Stimulated activated CD8-positive, alpha-beta memory T cell treated with anti-CD3 and anti-CD28 coated beads, Interleukin-4, amount 100 ng/mL, for 48 hours (primary cell): ENCODE results near the gene EPB41L4A.
"Not testable (repeated sequence)": the region's sequence is repeated elsewhere in the genome, so short reads cannot be mapped to it uniquely, and the experiment has no call there.

ENCODE experiments used
- DNase-seq: peaks from one replicate; pipeline ENCODE4 v3.0.0-alpha.2; 2020

Gene EPB41L4A

GRCh38 chr5:112419164-112419985 is at the start of gene EPB41L4A:
Gene EPB41L4A (minus strand): TSS chr5:112419277. CDS start chr5:112419039, 238 bp downstream.
- DNase-seq: peak; percentile 25

- no peak for DNase-seq
Measured at GRCh38 chr5:112467485-112467884, 48.4 kb upstream of the EPB41L4A start.

- DNase-seq: not testable (repeated sequence)
Measured at GRCh38 chr5:112466261-112466660, 47.2 kb upstream of the EPB41L4A start.

- not testable (repeated sequence) for DNase-seq
Measured at GRCh38 chr5:112447187-112447760, 28.2 kb upstream of the EPB41L4A start.

- no peak for DNase-seq
Measured at GRCh38 chr5:112445626-112446350, 26.7 kb upstream of the EPB41L4A start.

GRCh38 chr5:112443932-112444331 is 24.9 kb upstream of the EPB41L4A start:
- not testable (repeated sequence) for DNase-seq

GRCh38 chr5:112440031-112440430 is 21.0 kb upstream of the EPB41L4A start:
- DNase-seq: no peak

- DNase-seq: no peak
Measured at GRCh38 chr5:112436144-112436543, 17.1 kb upstream of the EPB41L4A start.

GRCh38 chr5:112434641-112435040 is 15.6 kb upstream of the EPB41L4A start:
- no peak for DNase-seq

- not testable (repeated sequence) for DNase-seq
Measured at GRCh38 chr5:112426202-112426601, 7.1 kb upstream of the EPB41L4A start.

- DNase-seq: peak; percentile 70
Measured at GRCh38 chr5:112419986-112420864, 1.1 kb upstream of the EPB41L4A start.

GRCh38 chr5:112418659-112419163 is 366 bp downstream of the EPB41L4A start:
- DNase-seq: peak; percentile 25

- peak; percentile 63 for DNase-seq
Measured at GRCh38 chr5:112417931-112418658, 982 bp downstream of the EPB41L4A start.

- DNase-seq: no peak
Measured at GRCh38 chr5:112415552-112415951, 3.5 kb downstream of the EPB41L4A start.

GRCh38 chr5:112413611-112414010 is 5.5 kb downstream of the EPB41L4A start:
- no peak for DNase-seq

GRCh38 chr5:112412346-112412745 is 6.7 kb downstream of the EPB41L4A start:
- no peak for DNase-seq

- DNase-seq: no peak
Measured at GRCh38 chr5:112411903-112412302, 7.2 kb downstream of the EPB41L4A start.

GRCh38 chr5:112407666-112408065 is 11.4 kb downstream of the EPB41L4A start:
- no peak for DNase-seq

- no peak for DNase-seq
Measured at GRCh38 chr5:112407240-112407639, 11.8 kb downstream of the EPB41L4A start.

GRCh38 chr5:112403069-112403468 is 16.0 kb downstream of the EPB41L4A start:
- no peak for DNase-seq

GRCh38 chr5:112401924-112402323 is 17.2 kb downstream of the EPB41L4A start:
- no peak for DNase-seq

GRCh38 chr5:112397690-112398089 is 21.4 kb downstream of the EPB41L4A start:
- DNase-seq: no peak
